Smooth muscle cell of the pulmonary artery (primary cell): ENCODE results near the gene TEX9. TPM values are rescaled to one million over a fixed set of nuclear protein-coding genes. Genes with fewer than 3 reads are reported as not detected.

Source experiments
- total RNA-seq: library from RNA; depleted of rRNA; stranded (reverse); fragments of >200 nt; gene quantifications from 2 replicates; pipeline ENCODE4 v1.2.3, GENCODE V29; 2014

Gene TEX9
- 3.1 and 5.7 TPM in 2 replicates for total RNA-seq

GRCh38 chr15:56365075-56365711, at the start of gene TEX9:
TSS of gene TEX9 (plus strand) at chr15:56365426. CDS start at chr15:56365451, 25 bp downstream.

DNA sequence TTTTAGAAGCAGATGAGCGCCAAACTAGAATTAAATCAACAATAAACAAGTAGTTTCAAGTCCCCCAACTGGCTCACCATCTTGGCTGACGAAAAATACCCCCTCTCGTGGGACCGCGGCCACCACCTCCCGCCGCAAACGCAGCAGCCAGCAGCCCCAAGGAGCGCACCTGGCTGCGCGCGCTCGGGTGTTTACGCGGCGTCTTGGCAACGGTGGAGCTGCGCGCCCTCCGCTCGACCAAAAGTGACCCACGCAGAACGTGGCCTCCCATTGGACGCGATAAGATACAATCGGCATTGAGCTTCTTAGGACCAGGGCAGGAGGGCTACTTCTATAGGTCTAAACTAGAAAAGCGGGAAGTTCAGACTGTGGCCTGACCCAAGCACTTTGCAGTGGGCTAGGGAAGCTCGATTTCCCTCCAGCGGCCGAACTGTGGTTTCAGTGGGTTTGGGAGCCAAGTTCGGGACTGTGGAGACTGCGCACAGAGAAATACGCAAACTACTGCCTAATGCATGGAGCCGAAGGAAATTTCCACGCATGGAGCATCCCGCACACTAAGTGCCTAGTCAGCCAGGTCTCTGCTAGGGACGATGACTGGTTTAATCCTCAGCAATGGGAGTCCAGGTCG, 99.8 kb downstream of the TEX9 start, which contains the start of gene MNS1:
Gene MNS1, minus strand, starts transcription at position 245 of the 628 bp plus-strand sequence. Its CDS starts 165 bp downstream, at position 80.

Other genes starting within 250 kb of the TEX9 start
- 8.1 and 8.4 TPM in 2 replicates for gene RFX7, start 121.5 kb upstream of the TEX9 start, total RNA-seq
- 0.30 and 2.3 TPM in 2 replicates for gene MNS1, start 99.7 kb downstream of the TEX9 start, total RNA-seq